T1000 (cell line): Measurements from ENCODE around the gene ITPK1.

Experiments
- DNase-seq: peaks from one replicate; lab custom pipeline; 2025; ENCODE audit warnings: mixed read lengths; lab: John Stamatoyannopoulos, UW

Gene ITPK1

DNA sequence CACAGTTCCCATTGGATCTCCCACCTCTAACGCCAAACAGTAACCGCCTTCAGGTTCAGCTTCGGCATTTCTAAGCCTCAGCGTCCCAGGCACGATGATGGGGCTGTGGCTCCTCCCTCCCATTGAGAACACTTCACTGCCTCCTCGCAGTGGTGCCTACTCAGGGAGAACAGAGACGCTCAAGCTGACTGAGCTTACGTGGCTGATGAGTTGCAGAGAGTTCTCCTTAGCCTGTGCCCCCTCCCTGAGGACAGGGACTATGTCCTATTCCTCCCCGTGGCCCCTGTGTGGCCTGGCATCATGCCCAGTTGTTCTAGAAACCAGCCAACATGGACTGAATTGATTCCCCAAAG lies 87.0 kb downstream of the ITPK1 start:
- no peak for DNase-seq

DNA sequence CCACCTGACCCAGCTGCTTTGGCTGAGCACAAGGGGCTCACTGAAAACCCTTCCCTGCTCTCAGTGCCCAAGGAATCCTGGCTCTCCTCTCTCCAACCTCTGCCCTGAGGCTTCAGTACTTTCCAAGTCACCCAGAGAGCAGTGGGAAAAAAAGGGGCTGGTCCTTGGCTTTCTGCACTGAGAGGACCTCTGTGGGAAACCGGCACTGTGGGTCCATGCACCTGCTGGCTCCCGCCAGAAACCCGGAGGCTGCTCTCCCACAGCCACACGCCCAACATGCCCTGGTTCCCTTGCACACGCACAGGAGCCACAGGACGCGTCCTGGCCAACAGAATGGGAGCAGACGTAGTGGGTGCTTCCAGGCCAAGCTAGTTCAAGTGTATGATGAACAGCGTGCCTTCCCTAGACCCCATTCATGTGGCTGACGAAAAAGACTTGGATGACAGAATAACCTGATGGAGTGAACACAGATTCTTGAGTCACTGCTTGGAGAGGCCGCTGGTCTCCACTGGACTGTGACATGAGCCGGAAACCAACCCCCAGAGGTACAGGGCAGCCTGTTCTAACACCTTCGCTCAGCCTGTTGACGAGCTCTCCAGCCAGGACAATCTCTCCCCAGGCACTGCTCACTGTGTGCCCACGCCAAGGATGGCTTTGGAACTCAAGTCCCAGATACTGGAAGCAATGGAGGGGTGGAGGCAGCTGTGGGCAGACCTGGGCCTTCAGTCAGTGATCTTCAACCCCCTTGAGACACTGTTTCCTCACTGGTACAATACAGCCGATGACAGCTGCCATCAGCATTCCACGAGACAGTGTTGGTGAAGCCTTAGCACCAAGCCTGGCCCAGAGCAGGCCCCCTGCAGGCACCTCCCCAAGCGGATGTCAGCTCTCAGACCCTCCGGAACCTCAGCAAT lies 87.7 kb downstream of the ITPK1 start:
- DNase-seq = no peak

DNA sequence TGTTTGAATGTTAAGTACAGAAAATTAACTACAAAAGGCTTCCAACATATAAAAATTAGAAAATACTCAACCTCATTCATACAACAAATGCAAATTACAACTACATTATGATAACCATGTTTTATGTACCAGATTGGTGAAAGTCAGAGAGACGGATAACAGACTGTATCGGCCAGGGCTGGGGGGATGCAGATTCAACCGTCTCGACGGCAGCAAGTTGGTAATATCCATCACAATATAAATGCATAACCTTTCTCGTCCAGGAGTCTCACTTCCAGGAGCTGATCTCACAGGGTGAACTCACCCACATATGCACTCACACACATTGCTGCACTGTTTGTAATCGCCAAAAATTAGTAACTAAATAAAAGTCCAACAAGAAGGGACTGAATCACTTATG lies 89.4 kb downstream of the ITPK1 start:
- DNase-seq = no peak

DNA sequence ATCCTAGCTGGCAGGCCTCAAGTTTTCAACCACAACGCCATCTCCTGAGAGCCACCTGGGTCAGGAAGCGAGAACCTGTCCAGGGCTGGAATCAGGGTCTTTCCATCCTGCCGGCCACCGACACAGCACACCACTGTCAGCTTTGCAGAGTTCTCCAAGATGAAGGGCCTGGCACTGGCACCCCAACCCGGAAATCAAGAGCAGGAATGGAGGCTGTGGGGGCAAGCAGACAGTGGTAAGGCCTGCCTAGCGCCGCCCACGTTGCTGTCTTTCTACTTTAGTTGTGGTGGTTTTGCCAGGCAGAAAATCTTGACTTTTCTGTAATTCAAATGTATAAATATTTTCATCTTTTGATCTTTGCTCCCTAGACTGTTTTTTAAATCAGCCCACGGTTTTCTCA lies 90.7 kb downstream of the ITPK1 start:
- no peak for DNase-seq

DNA sequence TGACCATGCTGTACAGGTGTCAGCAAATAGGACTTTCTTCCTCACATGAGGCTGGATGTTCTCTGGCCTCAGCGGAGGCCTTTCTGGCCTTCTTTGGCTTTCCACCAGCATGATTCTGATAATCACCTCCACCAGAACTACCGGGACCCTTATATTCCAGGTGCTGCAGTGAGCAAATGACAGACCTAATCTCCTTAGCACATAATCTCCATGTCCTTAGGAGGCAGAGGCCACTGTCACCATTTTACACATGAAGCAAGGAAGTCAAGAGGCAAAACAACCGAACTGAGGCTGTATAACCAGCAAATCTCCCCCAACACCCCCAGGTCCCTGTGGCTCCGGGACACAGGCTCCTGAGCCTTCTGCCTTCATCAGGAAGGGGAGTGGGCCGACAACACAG lies 91.2 kb downstream of the ITPK1 start:
- no peak for DNase-seq

DNA sequence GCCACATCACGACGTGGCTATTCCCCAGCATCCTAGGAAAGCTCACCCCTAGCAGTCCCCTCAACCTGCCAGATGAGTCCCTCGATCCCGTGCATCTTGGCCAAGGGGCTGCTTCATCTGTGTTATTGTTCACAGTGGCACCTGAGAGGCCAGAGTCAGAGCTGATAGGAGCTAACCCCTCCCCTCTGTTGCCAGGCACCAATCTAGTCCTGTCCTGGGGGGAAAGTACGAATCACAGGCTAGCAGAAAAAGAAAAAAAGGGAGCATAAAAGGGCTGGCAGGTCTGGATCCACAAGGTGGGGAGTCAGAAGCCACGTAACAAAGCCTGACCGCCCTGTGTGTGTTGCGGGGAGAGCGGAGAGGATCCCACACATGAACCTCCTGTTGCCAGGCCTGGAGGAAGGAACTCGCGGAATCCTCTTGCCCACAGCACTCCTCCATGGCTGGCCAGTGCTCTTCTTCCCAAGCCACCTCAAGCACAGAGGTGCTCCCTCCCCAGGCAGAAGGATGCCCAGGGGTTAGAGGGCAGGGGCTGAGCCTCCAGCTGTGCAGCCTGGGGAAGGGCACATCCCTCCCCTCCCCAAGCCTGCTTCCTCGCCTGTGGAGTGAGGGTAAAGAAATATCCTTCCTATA lies 91.8 kb downstream of the ITPK1 start:
- DNase-seq = no peak

DNA sequence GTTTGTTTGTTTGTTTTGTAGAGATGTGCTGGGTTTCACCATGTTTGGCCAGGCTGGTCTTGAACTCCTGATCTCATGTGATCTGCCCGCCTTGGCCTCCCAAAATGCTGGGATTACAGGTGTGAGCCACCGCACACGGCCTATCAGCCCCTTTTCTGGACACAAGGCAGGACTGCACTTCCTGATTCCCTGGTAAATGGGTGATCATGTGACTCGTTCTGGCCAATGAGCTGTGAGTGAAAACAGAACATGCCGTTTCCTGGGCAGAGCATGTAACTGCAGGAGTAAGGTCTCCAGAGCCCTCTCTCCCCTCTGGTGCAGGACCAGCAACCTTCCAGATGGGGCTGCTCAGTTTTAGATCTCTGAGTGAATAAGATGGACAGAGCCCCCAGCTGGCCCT lies 92.7 kb downstream of the ITPK1 start:
- no peak for DNase-seq

DNA sequence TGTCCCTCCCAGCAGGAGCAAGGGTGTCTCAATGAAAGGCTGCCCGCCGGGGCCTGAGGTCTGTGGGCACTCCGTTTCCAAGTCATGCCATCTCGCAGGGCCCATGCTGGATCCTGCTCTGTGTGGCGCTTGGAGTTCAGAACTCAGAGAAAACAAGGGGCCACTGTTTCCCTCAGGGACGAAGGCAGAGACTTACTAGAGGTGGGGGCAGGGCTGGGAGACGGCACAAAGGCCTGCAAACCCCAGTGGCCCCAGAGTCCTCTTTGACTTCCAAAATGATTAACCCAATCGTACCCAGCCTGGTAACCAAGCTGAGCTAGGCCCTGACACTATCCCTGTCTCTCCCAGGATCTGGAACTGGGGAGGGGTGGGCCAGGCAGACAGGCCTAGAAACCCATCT lies 95.8 kb downstream of the ITPK1 start:
- DNase-seq = no peak

DNA sequence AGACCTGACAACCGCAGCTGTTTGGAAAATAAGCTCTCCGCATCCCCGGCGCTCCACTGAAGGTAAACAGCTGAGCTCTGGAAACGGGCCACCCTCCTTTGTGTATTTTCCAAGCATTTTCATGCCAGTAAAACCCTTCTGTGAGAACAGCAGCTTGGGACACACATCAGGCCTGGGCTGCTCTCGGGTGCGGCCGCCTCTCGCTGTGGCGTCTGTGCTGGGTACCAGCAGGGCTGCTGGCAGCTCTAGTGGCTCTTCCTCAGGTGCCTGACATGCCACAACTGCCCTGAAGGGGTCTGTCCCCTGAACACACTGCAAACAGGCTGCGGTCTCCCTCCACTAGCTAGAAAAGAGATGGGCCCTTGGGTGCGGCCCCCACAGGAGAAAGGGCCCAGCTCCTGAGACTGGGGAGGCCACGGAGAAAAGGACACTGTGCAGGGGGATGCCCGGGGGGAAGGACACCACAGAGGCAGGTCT lies 96.3 kb downstream of the ITPK1 start:
- no peak for DNase-seq

DNA sequence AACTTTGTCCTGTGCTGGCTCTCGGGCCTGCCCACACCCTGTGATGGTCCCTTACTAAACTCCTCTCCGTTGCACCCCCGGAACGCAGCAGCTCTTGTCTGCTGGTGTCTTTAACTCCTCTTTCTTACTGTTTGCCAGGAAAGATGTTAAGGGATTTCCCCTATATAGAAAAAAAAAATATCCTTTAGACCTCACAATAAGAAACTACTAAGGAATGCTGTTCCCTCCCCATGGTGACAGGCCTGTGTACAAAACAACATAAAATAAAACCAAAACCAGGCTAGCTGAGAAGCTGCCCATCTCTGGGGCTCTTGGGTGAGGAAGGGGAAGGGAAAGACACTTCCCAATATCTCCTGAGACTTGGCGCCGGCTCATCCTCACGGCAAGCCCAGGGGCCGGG lies 97.4 kb downstream of the ITPK1 start:
- DNase-seq = no peak

DNA sequence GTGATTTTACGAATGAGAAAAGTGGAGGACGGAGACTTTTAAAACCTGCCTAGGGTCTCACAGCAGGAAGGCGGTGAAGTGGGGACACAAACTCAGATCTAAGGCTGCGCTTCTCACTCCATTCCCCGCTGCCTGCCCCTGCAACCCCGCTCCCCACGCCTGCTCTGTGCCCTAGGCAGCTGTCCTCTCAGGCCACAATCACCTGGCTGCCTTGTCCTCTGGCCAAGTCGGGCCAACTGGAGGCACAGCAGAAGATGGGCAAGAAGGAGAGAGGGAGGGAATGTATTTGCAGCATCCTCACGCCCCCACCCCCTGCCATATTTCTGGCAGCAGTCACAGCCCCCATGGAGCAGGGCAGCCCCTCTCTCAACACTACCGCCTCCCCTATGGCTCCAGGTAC lies 97.8 kb downstream of the ITPK1 start:
- no peak for DNase-seq

DNA sequence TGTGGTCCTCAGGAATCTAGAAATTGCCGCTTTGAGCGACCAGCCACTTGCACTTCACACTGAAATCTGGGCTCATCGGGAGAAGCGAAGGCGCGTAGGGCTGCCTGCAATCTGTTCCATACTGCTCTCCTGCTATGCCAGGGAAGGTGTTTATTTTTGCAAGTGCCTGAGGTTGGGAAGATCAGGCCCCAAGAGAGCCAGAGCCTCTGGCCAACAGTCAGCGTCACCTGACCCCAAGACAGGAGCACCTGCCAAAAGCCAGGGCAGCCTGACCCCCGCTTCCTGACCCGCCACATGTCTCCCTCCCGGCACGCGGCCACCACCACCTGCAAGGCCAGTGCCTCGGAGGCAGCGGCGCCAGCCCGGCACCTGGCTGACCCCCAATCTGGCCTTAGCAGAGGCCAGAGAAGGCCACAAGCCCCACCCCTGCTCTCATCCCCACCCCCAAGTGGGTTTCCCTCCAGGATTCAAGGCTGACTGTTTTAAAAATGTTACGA lies 98.4 kb downstream of the ITPK1 start:
- DNase-seq = no peak

DNA sequence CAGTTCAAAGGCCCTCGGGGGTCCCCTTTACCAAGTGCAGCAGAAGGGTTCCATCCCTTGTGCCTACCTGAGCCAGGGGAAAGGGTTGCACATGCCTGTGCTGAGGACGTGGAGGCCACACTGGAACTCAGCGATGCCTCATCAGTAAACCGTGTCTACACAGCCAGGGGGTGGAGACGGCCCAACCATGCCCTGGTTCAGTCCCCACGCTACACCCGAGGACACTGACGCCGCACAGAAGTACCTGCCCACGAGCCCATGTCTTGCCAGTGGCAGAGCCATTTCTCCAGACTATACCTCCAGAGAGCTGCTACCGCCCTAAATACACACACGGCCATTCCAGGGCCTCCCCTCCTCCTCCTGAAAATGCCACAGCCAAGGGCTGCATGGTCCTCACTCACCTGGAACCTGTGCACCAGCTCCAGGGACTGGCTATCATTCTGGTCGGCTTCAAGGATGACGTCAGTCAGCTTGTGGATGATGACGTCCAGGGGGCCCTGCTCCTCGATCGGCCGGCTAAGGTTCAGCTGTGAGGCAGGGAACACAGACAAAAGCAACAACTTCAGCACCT lies 99.4 kb downstream of the ITPK1 start:
- DNase-seq = no peak

DNA sequence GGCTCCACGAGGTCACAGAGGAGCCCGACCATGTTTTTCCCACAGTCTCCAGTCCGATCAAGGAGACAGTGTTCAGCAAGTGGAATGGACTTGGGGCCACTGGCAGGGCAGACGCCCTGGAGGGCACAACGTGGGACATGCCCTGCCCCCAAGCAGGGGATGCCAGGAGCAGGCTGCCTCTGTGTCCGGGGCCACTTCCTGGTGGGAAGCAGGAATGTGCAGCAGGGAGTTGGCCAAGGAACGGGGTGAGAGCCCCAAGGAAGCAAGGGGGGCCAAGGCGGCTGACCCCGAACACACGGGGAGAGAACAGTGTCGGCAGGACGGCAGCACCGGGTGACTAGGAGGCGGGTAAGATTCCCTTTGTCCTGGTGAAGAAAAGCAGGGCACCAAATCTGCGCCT lies 100.2 kb downstream of the ITPK1 start:
- DNase-seq = no peak

DNA sequence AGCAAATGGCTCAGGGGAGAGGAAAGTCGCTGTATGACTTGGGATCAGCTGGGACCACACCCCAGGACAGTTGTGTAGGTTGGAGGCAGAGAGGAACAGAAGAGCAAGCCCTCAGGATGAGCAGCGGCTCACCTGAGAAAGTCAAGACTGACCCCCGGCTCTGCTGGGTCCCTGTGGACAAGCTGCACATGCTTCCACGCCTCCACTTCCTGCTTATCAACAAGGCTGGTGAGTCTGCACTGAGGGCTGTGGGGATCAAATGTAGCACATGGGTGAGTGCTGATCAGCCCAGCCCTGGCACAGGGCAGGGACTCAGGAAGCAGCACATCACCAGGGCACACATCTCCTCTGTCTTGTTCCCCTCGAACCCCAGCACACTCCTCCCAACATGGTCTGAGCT lies 100.7 kb downstream of the ITPK1 start:
- no peak for DNase-seq

DNA sequence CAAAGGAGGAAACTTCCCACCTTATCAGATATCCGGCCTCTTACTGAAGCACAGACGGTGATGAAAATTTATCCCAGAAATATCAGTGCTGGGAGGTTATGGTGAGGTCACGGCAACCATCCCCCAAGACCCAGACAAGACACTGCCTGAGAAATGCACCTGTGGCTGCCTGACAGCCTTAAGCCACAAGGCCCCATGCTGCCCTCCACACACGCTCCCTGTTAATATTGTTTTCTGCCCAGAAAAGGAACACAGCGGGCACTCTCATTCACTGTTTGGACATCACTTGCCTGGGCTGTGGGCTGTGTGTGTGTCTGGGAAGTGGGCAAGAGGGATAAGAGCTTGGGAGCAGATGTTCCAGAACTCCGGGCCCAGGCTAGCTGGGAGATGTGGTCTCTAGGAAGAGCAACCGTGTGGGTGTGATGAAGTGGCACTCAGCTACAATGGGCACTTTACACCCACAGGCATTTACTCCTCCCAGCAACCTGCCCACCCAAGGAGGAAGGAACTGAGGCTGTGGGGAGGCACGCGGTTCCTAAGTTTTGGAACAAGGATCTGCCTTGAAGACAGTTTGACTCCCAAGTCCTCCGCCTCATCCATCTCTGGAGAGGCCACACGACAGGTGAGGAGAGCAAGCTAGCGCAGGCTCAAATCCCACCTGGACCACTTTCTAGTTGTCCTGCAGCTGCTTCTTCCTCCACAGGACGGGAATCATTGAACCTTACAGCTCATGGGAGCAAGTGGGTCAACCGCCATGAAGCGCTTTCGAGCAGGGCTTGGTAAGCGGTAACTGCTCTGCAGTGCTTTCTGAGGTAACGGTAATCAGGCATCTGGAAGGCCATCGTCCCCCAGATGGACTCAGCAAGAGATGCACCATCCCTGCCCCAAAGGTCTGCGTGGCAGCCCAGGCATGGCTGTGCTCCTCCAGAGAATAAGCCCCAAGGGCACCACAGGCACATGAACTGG lies 101.4 kb downstream of the ITPK1 start:
- DNase-seq = no peak

DNA sequence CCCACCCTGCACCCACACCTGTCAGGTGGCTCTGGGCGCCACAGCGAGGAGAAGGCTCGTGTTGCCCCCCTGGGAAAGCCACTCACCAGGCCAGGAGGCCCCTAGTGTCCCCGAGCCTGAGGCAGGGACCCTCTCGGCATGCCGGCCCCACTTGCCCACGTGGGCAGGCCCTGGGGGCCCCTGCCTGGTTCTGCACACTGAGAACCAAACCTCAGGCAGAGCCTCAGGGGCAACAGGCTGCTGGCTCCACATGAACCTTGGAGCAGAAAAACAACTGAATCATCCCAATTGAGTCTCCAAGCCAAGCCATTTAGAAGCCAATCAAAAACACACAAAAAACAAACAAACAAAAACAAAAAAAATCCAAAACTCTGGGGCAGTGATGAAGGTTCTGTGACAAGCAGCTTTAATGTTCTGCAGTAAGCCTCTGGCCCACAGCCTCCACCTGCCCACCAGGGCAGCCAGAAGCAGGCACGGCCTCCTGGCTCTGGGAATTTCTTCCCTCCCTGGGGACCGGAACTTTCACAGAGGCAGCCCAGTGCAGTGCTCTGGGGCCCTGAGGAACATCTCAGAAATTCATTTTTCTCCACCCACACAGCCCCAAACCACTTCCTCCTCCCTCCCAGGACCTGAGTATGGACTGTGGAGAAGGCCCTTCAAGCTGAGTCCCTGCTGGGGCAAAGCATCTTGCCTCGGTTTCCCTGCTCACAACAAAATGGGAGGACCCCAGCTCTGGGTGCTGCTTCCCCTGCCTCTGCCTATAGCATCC lies 102.6 kb downstream of the ITPK1 start:
- peak; percentile 38 for DNase-seq

DNA sequence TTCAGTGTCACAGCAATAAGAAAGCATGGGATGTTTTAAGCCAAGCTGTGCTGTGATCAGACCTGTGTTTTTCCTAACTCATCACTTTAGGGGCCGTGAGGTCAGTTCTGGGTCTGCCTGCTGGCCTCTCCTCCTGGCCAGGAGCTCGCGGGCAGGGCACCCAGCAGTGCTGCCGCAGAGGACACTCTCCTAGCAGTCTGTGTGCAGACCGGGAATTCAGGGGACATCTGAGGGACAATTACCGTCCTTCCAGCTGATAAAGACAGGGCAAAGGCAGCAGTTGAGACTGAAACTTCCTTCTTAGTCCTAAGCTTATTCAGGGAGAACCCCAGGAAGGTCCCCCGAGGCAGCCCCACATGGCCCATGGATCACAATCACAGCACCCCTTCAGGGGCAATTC lies 103.2 kb downstream of the ITPK1 start:
- DNase-seq = no peak

DNA sequence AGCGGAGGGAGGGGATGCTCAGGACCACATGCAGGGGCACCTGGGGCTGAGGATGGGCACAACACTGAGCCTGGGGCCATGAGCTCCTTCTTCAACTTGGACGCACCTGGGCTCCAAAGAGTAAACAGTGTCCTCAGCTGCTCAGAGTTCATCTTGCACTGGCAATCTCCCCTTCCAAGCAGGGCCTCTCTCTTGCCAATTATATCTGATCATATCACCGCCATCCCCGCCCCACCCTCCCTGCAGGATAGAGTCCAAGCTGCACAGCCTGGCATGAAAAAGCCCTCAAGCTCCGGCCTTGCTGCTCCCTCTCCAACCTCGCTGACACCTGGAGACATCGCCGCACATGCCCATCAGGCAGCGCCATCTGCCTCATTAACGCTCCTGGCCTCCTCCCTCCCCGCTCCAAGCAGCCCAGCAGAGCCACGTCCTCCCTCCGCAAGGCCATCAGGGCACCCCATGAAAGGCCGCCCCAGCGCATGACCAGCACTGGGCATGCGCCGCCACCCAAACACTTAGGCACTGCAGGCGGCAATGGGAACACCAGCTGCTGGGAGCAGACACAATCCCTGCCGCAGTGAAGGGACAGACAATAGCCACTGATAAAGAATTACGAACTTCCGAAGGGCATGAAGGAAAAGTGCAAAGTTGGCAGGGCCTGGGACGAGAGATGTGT lies 103.9 kb downstream of the ITPK1 start:
- DNase-seq = no peak

DNA sequence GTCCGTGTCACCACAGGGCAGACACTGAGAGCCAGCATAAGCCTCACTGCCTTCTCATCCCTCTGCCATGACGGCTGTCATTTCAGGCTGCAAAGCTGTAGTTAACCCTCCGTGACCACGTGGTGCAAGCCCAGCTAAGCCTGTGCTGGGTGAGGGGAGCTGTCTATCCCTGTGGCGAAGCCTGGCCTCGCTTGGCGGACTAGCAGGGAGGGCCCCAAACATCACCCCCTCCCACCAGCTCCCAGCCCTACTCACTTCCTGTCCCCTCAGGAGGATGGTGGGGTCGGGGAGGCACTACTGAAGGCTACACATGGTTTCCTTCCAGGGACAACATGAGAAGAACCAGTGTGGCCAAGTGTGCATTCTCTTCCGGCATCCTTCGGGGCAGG lies 104.6 kb downstream of the ITPK1 start:
- DNase-seq = no peak
